BJ (cell line): Measurements from ENCODE around the gene CT83. TPM values are rescaled to one million over a fixed set of nuclear protein-coding genes. Genes with fewer than 3 reads are reported as not detected.

Experiments
- CTCF ChIA-PET: fragments of 350-600 bp; formaldehyde crosslinking; extraction: SDS; loops from one replicate; lab custom pipeline; 2021; ENCODE audit warnings: antibody characterized with exemption, inconsistent platforms; lab: Yijun Ruan, JAX
- POLR2A ChIA-PET: fragments of 300-600 bp; sonication (Branson Sonifier 250); formaldehyde crosslinking; extraction: SDS; loops from one replicate; lab custom pipeline; 2021; ENCODE audit warnings: antibody characterized with exemption; lab: Charles Lee
- DNase-seq: peaks from one replicate; pipeline ENCODE4 v3.0.0-alpha.2; 2011; ENCODE audit warnings: low read depth
- H3K27me3 ChIP-seq: 2 replicates; pipeline ENCODE4 v1.6.0; 2011; ENCODE audit warnings: low read length; ENCODE audit not compliant: control insufficient read depth, insufficient read depth
- H3K36me3 ChIP-seq: 2 replicates; pipeline ENCODE4 v1.5.1; 2011; ENCODE audit warnings: low read length; ENCODE audit not compliant: control insufficient read depth, insufficient read depth
- H3K4me3 ChIP-seq: 2 replicates; pipeline ENCODE4 v1.5.1; 2011; ENCODE audit warnings: low read depth, mild to moderate bottlenecking, control low read depth, low read length
- polyA plus RNA-seq: library from polyadenylated mRNA; depleted of rRNA; stranded (reverse); fragments of >200 nt; gene quantifications from 2 replicates; pipeline ENCODE4 v1.2.3, GENCODE V29; 2011; rRNA removed
- TF ChIP-seq, protein P1 (sequence below): IDR thresholded peaks from 2 replicates; pipeline ENCODE4 v1.5.1; 2011; ENCODE audit warnings: low read depth, mild to moderate bottlenecking, control low read depth, inconsistent platforms, low read length, moderate library complexity; ENCODE audit not compliant: insufficient read depth

The CT83 gene
- polyA plus RNA-seq, 1 experiment = not detected

DNA sequence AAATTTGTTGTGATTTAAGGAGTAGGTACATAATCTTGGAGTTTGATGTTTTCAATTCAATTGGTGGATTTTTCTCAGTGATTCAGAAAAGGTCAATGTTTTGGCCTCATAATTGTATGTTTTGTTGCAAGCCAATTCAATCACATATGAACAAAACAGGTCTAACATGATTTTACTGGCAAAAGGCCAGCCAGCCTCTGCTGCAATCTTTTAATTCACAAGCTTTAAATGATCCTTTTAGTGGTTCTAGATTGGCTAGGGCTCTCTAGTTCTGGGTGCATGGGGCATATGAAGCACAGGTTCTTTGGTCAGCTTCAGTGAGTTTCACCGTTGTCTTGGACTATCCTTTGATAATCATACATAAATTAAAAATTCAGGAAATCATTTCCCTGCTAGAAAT lies 45.6 kb downstream of the CT83 start:
- H3K36me3 ChIP-seq = no peaks in the 10 kb centered on the region
- CTCF ChIA-PET = no interaction called here
- no peak overlapping the region for H3K4me3 ChIP-seq
- no peaks in the 10 kb centered on the region for H3K27me3 ChIP-seq
- TF ChIP-seq, protein P1, sequence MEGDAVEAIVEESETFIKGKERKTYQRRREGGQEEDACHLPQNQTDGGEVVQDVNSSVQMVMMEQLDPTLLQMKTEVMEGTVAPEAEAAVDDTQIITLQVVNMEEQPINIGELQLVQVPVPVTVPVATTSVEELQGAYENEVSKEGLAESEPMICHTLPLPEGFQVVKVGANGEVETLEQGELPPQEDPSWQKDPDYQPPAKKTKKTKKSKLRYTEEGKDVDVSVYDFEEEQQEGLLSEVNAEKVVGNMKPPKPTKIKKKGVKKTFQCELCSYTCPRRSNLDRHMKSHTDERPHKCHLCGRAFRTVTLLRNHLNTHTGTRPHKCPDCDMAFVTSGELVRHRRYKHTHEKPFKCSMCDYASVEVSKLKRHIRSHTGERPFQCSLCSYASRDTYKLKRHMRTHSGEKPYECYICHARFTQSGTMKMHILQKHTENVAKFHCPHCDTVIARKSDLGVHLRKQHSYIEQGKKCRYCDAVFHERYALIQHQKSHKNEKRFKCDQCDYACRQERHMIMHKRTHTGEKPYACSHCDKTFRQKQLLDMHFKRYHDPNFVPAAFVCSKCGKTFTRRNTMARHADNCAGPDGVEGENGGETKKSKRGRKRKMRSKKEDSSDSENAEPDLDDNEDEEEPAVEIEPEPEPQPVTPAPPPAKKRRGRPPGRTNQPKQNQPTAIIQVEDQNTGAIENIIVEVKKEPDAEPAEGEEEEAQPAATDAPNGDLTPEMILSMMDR = no peak
- POLR2A ChIA-PET = no interaction called here
- no peak for DNase-seq

DNA sequence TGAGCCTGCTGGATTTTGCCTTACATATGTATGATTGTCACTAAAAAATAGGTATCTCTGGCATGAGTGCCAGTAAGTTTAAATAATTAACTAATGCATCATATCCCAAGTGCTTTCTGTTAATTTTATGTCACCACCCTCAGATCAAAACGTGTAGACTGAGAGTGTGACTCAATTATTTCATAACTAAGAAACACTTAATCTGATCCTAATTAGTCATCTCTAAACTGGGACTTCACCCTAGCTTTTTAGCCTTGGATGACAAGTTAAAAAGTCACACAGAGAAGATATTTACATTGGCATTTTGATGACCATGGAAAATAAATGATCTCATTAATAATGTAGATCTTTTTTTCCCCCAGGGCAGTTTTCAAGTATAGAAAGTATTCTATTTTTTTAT lies 49.5 kb downstream of the CT83 start:
- H3K27me3 ChIP-seq = no peaks in the 10 kb centered on the region
- DNase-seq = no peak
- no peak overlapping the region for H3K4me3 ChIP-seq
- CTCF ChIA-PET = no interaction called here
- H3K36me3 ChIP-seq = no peaks in the 10 kb centered on the region
- TF ChIP-seq, protein P1 = no peak
- POLR2A ChIA-PET = no interaction called here

Other genes with a start within 250 kb of the CT83 start
- not detected in 2 replicates for gene SLC6A14, start 26.4 kb downstream of the CT83 start, polyA plus RNA-seq